Gastrocnemius medialis (tissue), 4 donors: Measurements from ENCODE around the gene SNRPD3.

Experiments used
- CTCF ChIP-seq, 5 experiments: fragments of 450-650 bp in 3 of 5; fragments of 200-600 bp in 2 of 5; sonication (generic) in 2 of 5; IDR thresholded peaks in 4 of 5; conservative IDR thresholded peaks in 1 of 5; 1 replicate in 4 of 5; 2 replicates in 1 of 5; pipeline ENCODE4 v1.5.1; 2016 to 2019; ENCODE audit warnings: antibody characterized with exemption in 5 of 5, mild to moderate bottlenecking in 3 of 5, moderate library complexity in 3 of 5
- POLR2A ChIP-seq, 2 donors: fragments of 450-650 bp; IDR thresholded peaks; one replicate each; pipeline ENCODE4 v1.6.1; 2017; ENCODE audit warnings: antibody characterized with exemption in 2 of 2, mild to moderate bottlenecking in 2 of 2, moderate library complexity in 2 of 2

- TF ChIP-seq CTCF (IDR thresholded peaks at IDR 0.05 in 4 of 5, conservative IDR thresholded peaks at IDR 0.05 in 1 of 5) (no peak), POLR2A (IDR thresholded peaks at IDR 0.05) (no peak)
These were observed 21.0 kb downstream of the SNRPD3 start for GRCh38 chr22:24576778-24577177.
